ENCODE data around the gene FBN2. TPM values are rescaled to one million over a fixed set of nuclear protein-coding genes. Genes with fewer than 3 reads are reported as not detected.

Gene FBN2
- total and polyA plus RNA-seq, 2 donors: 0.62 to 138 TPM

- Histone ChIP-seq H3K4me3 (ENCODE audit: low read depth, low read length) (no peak overlapping the region), H3K36me3 (ENCODE audit: insufficient read depth) (no peaks in the 10 kb centered on the region), H3K27ac (ENCODE audit: low read depth) (no peak overlapping the region), H3K4me1 (ENCODE audit: insufficient read depth) (no peaks in the 10 kb centered on the region)
- WGBS: 70% methylated on average over 6 of the region's 6 CpGs
- no peak for DNase-seq (ENCODE audit: extremely low spot score)
These were observed 266.1 kb downstream of the FBN2 start for GRCh38 chr5:128271859-128272464.

GRCh38 chr5:128271071-128271470, 267.0 kb downstream of the FBN2 start:
- Histone ChIP-seq H3K4me3 (ENCODE audit: low read depth, low read length) (no peak overlapping the region), H3K36me3 (ENCODE audit: insufficient read depth) (no peaks in the 10 kb centered on the region), H3K4me1 (ENCODE audit: insufficient read depth) (no peaks in the 10 kb centered on the region), H3K27ac (ENCODE audit: low read depth) (no peak overlapping the region)
- WGBS: 81% methylated on average over 3 of the region's 3 CpGs
- no peak for DNase-seq (ENCODE audit: extremely low spot score)

- no peak overlapping the region for H3K27ac ChIP-seq (ENCODE audit: low read depth)
- 33% methylated on average over 3 of the region's 3 CpGs for WGBS
These were observed 273.3 kb downstream of the FBN2 start for GRCh38 chr5:128264564-128265360.

GRCh38 chr5:128263357-128263756, 274.7 kb downstream of the FBN2 start:
- H3K4me3 ChIP-seq (ENCODE audit: low read depth, low read length): no peak overlapping the region
- H3K4me1 ChIP-seq (ENCODE audit: insufficient read depth): no peaks in the 10 kb centered on the region
- no peak for DNase-seq (ENCODE audit: extremely low spot score)
- no peak overlapping the region for H3K27ac ChIP-seq (ENCODE audit: low read depth)
- H3K36me3 ChIP-seq (ENCODE audit: insufficient read depth): no peaks in the 10 kb centered on the region
- 74% methylated on average over 12 of the region's 12 CpGs for WGBS

More at GRCh38 chr5:128264564-128265360, 273.3 kb downstream of the FBN2 start:
- H3K4me3 ChIP-seq (ENCODE audit: low read depth, low read length): no peak overlapping the region
- DNase-seq (ENCODE audit: extremely low spot score): no peak
- no peaks in the 10 kb centered on the region for H3K36me3 ChIP-seq (ENCODE audit: insufficient read depth)
- H3K4me1 ChIP-seq (ENCODE audit: insufficient read depth): no peaks in the 10 kb centered on the region

- Histone ChIP-seq H3K36me3 (ENCODE audit: insufficient read depth) (no peaks in the 10 kb centered on the region), H3K27ac (ENCODE audit: low read depth) (no peak overlapping the region), H3K4me1 (ENCODE audit: insufficient read depth) (no peaks in the 10 kb centered on the region), H3K4me3 (ENCODE audit: low read depth, low read length) (no peak overlapping the region)
- DNase-seq (ENCODE audit: extremely low spot score): no peak
- 89% methylated on average over 6 of the region's 6 CpGs for WGBS
These were observed 275.1 kb downstream of the FBN2 start for GRCh38 chr5:128262911-128263310.

- no peak overlapping the region for H3K27ac ChIP-seq (ENCODE audit: low read depth)
- no peaks in the 10 kb centered on the region for H3K36me3 ChIP-seq (ENCODE audit: insufficient read depth)
- WGBS: 81% methylated on average over 11 of the region's 11 CpGs
- no peak overlapping the region for H3K4me3 ChIP-seq (ENCODE audit: low read depth, low read length)
- no peaks in the 10 kb centered on the region for H3K4me1 ChIP-seq (ENCODE audit: insufficient read depth)
- no peak for DNase-seq (ENCODE audit: extremely low spot score)
These were observed 278.4 kb downstream of the FBN2 start for GRCh38 chr5:128259607-128260021.

GRCh38 chr5:128258372-128258771, 279.7 kb downstream of the FBN2 start:
- DNase-seq (ENCODE audit: extremely low spot score): no peak
- Histone ChIP-seq H3K4me3 (ENCODE audit: low read depth, low read length) (no peak overlapping the region), H3K4me1 (ENCODE audit: insufficient read depth) (no peaks in the 10 kb centered on the region), H3K27ac (ENCODE audit: low read depth) (no peak overlapping the region), H3K36me3 (ENCODE audit: insufficient read depth) (no peaks in the 10 kb centered on the region)
- WGBS: 93% methylated on average over 6 of the region's 6 CpGs

GRCh38 chr5:128257076-128257475, 281.0 kb downstream of the FBN2 start:
- DNase-seq (ENCODE audit: extremely low spot score): no peak
- 28% methylated on average over 2 of the region's 2 CpGs for WGBS

GRCh38 chr5:128254789-128255188, 283.3 kb downstream of the FBN2 start:
- 45% methylated on average over 1 of the region's 1 CpG for WGBS
- no peak for DNase-seq (ENCODE audit: extremely low spot score)

More at GRCh38 chr5:128257076-128257475, 281.0 kb downstream of the FBN2 start:
- H3K4me3 ChIP-seq (ENCODE audit: low read depth, low read length): no peak overlapping the region
- H3K4me1 ChIP-seq (ENCODE audit: insufficient read depth): no peaks in the 10 kb centered on the region
- H3K27ac ChIP-seq (ENCODE audit: low read depth): no peak overlapping the region
- H3K36me3 ChIP-seq (ENCODE audit: insufficient read depth): no peaks in the 10 kb centered on the region

GRCh38 chr5:128253880-128254279, 284.2 kb downstream of the FBN2 start:
- no peak for DNase-seq (ENCODE audit: extremely low spot score)
- Histone ChIP-seq H3K4me1 (ENCODE audit: insufficient read depth) (no peaks in the 10 kb centered on the region), H3K4me3 (ENCODE audit: low read depth, low read length) (no peak overlapping the region), H3K36me3 (ENCODE audit: insufficient read depth) (no peaks in the 10 kb centered on the region), H3K27ac (ENCODE audit: low read depth) (no peak overlapping the region)
- 94% methylated on average over 7 of the region's 7 CpGs for WGBS

More at GRCh38 chr5:128254789-128255188, 283.3 kb downstream of the FBN2 start:
- H3K27ac ChIP-seq (ENCODE audit: low read depth): no peak overlapping the region
- H3K4me1 ChIP-seq (ENCODE audit: insufficient read depth): no peaks in the 10 kb centered on the region
- no peaks in the 10 kb centered on the region for H3K36me3 ChIP-seq (ENCODE audit: insufficient read depth)
- no peak overlapping the region for H3K4me3 ChIP-seq (ENCODE audit: low read depth, low read length)

- WGBS: 39% methylated on average over 5 of the region's 5 CpGs
- Histone ChIP-seq H3K4me3 (ENCODE audit: low read depth, low read length) (no peak overlapping the region), H3K4me1 (ENCODE audit: insufficient read depth) (no peaks in the 10 kb centered on the region), H3K36me3 (ENCODE audit: insufficient read depth) (no peaks in the 10 kb centered on the region), H3K27ac (ENCODE audit: low read depth) (no peak overlapping the region)
- DNase-seq (ENCODE audit: extremely low spot score): no peak
These were observed 284.9 kb downstream of the FBN2 start for GRCh38 chr5:128253161-128253560.

- no peak overlapping the region for H3K27ac ChIP-seq (ENCODE audit: low read depth)
- no peak overlapping the region for H3K4me3 ChIP-seq (ENCODE audit: low read depth, low read length)
- WGBS: 28% methylated on average over 2 of the region's 2 CpGs
- no peaks in the 10 kb centered on the region for H3K4me1 ChIP-seq (ENCODE audit: insufficient read depth)
- H3K36me3 ChIP-seq (ENCODE audit: insufficient read depth): no peaks in the 10 kb centered on the region
- no peak for DNase-seq (ENCODE audit: extremely low spot score)
These were observed 285.3 kb downstream of the FBN2 start for GRCh38 chr5:128252756-128253155.

- 81% methylated on average over 1 of the region's 1 CpG for WGBS
- no peak overlapping the region for H3K27ac ChIP-seq (ENCODE audit: low read depth)
- H3K4me1 ChIP-seq (ENCODE audit: insufficient read depth): no peaks in the 10 kb centered on the region
- no peak overlapping the region for H3K4me3 ChIP-seq (ENCODE audit: low read depth, low read length)
- DNase-seq (ENCODE audit: extremely low spot score): no peak
- no peaks in the 10 kb centered on the region for H3K36me3 ChIP-seq (ENCODE audit: insufficient read depth)
These were observed 285.8 kb downstream of the FBN2 start for GRCh38 chr5:128252196-128252595.

- Histone ChIP-seq H3K27ac (ENCODE audit: low read depth) (no peak overlapping the region), H3K36me3 (ENCODE audit: insufficient read depth) (no peaks in the 10 kb centered on the region), H3K4me3 (ENCODE audit: low read depth, low read length) (no peak overlapping the region), H3K4me1 (ENCODE audit: insufficient read depth) (no peaks in the 10 kb centered on the region)
- 94% methylated on average over 4 of the region's 4 CpGs for WGBS
- no peak for DNase-seq (ENCODE audit: extremely low spot score)
These were observed 292.1 kb downstream of the FBN2 start for GRCh38 chr5:128245974-128246373.
